Measurements from ENCODE around the gene TAF13. TPM values are rescaled to one million over a fixed set of nuclear protein-coding genes. Genes with fewer than 3 reads are reported as not detected.

Gene TAF13
- total and polyA plus RNA-seq, 12 donors = 18.4 to 69.9 (median 58.0) TPM

DNA sequence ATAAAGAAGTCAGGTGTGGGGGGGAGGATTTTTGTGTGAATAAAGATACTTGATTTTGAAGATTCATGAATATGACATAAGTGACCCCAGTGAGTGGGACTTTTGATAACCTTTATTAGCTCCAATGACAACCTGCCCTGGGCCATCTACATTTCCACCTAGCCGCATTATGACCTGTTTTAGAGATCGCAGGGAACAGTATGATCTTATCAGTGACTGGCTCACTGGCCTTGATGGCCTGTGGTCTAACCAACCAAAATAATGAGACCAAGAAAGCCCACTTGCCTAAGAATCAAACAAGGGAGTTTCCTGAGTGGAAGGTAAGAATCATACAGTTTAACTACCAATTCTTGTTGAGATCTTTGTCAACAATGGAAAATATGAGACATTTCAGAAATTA, 39.9 kb upstream of the TAF13 start:
- TF ChIP-seq, protein P1, sequence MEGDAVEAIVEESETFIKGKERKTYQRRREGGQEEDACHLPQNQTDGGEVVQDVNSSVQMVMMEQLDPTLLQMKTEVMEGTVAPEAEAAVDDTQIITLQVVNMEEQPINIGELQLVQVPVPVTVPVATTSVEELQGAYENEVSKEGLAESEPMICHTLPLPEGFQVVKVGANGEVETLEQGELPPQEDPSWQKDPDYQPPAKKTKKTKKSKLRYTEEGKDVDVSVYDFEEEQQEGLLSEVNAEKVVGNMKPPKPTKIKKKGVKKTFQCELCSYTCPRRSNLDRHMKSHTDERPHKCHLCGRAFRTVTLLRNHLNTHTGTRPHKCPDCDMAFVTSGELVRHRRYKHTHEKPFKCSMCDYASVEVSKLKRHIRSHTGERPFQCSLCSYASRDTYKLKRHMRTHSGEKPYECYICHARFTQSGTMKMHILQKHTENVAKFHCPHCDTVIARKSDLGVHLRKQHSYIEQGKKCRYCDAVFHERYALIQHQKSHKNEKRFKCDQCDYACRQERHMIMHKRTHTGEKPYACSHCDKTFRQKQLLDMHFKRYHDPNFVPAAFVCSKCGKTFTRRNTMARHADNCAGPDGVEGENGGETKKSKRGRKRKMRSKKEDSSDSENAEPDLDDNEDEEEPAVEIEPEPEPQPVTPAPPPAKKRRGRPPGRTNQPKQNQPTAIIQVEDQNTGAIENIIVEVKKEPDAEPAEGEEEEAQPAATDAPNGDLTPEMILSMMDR (IDR thresholded peaks at IDR 0.05) = no peak
- Histone ChIP-seq H3K9me3 (no peaks in the 10 kb centered on the region), H3K36me3 (no peaks in the 10 kb centered on the region), H3K27me3 (peaks cover 7 to 48% (median 38%) of the 10 kb centered on the region in 7 donors), H3K4me3 (no peak overlapping the region), H3K4me1 (peaks cover 2 to 33% (median 22%) of the 10 kb centered on the region in 9 donors), H3K27ac (no peak overlapping the region)
- ATAC-seq = no peak
- no peak for DNase-seq
- WGBS, 2 donors = 95 to 96% methylated on average over 2 of the region's 2 CpGs
- intact Hi-C loops (cut with DNase I) = loop anchor here in 4 of 10 donors (10.0 kb wide), 2 partner anchors 79 to 151 kb away; partner anchors contain the start of gene CLCC1 (in 3 of the 4)

DNA sequence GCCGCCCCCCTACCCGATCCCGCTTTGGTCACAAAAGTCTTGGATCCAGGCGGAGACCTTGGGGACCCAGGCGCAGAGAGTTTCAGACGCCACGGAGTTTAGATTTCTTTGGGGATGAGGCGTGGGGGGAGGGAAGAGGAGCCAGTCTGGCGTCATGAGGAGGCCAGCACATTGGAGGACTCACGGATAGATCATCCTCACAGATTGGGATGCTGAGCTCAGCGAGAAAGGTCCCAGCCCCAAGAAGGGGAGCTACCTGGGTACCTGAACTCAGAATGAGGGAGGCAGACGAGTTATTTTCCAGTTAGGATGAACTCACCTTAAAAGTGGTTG, 38.5 kb upstream of the TAF13 start:
- Histone ChIP-seq H3K9me3 (no peaks in the 10 kb centered on the region), H3K4me3 (peak overlapping the region in 6 of 10 donors; percentile 33 to 50 (median 38)), H3K27me3 (peaks cover 7 to 48% (median 38%) of the 10 kb centered on the region in 7 donors), H3K27ac (no peak overlapping the region), H3K36me3 (no peaks in the 10 kb centered on the region), H3K4me1 (peaks cover 2 to 33% (median 22%) of the 10 kb centered on the region in 9 donors)
- DNase-seq = no peak
- no peak for ATAC-seq
- TF ChIP-seq, protein P1 (IDR thresholded peaks at IDR 0.05) = no peak
- intact Hi-C loops (cut with DNase I) = loop anchor here in 6 of 10 donors (5.0 to 10.0 kb wide), 4 partner anchors 80 to 287 kb away; partner anchors contain the start of gene CLCC1 (in 3 of the 6)
- 9 to 10% methylated on average over 12 of the region's 12 CpGs for WGBS, 2 donors

DNA sequence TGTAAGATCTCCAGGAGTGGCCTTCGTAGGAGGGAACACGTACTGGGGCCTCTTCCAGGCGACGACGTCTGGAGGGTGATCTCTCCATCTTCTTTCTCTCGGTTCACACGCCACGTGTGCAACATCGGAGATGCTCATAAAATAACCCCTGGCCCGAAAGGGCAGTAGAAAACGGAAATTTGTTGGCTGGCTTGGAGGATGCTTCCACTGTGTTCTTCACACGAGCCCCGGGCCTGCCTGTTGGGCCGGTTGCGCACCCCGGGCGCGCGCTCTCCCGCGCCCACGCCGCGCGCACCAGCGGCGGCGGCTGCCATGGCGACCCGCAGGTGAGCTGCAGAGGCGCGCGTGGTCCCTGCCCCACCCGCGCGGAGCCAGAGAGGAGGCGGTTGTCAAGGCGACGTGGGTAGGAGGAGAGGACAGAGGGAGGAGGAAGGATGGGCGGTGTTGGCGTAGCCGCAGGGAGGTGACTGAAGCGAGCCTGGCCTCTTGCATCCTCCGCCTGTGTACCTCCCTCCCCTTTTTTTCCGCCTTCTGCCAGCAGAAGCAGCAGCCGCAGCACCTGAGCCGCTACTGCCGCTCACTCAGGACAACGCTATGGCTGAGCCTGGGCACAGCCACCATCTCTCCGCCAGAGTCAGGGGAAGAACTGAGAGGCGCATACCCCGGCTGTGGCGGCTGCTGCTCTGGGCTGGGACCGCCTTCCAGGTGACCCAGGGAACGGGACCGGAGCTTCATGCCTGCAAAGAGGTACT, 38.0 kb upstream of the TAF13 start, which contains the start of gene ELAPOR1:
Gene ELAPOR1 (plus strand): TSS at position 526 of the 752 bp plus-strand sequence. CDS start 69 bp downstream, at position 595.
- Histone ChIP-seq H3K4me1 (peaks cover 2 to 33% (median 22%) of the 10 kb centered on the region in 9 donors), H3K36me3 (no peaks in the 10 kb centered on the region), H3K27me3 (peaks cover 7 to 48% (median 38%) of the 10 kb centered on the region in 7 donors), H3K4me3 (peak within 1 kb of the TSS in 9 of 10 donors; percentile 18 to 50 (median 33)), H3K9me3 (no peaks in the 10 kb centered on the region), H3K27ac (no peak within 1 kb of the TSS)
- WGBS, 2 donors = 1 to 3% methylated on average over 53 to 56 of the region's 56 CpGs
- peak in 1 of 2 donors; percentile 35 for DNase-seq
- peak in 7 of 8 donors; percentile 4 to 47 (median 21) for ATAC-seq
- TF ChIP-seq, protein P1 (IDR thresholded peaks at IDR 0.05) = no peak
- intact Hi-C loops (cut with DNase I) = loop anchor here in 7 of 10 donors (2.0 to 10.0 kb wide), 5 partner anchors 81 to 286 kb away; partner anchors contain the start of gene CLCC1 (in 4 of the 7)

DNA sequence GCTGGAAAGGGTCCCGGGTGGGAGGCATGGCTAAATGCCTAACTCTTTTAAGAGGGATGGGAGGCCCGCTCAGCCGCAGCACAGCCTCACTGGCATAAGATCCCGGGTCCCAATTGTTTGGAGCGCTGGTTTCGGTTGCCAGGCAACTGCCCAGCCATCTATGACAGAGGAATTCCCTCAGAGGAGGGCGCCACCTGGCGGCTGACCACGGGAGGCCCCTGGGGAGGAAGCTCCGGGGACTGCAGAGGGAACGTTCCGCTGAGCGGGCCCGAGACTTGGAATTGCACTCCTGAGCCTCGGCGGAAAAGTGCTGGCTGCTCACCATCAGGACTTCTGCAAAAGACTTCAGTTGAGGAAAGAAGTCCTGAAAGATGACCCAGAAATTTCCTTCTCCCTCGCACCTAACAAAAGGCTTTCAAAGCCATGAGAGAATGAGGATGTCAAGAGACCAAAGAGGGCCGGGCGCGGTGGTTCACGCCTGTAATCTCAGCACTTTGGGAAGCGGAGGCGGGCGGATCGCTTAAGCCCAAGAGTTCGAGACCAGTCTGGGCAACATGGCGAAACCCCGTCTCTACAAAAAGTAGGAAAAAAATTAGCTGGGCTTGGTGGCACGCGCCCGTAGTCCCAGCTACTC, 37.0 kb upstream of the TAF13 start:
- DNase-seq = peak; percentile 93 to 95
- peaks cover 7 to 43% (median 38%) of the 10 kb centered on the region in 7 donors for H3K27me3 ChIP-seq
- no peaks in the 10 kb centered on the region for H3K36me3 ChIP-seq
- H3K4me3 ChIP-seq = peak overlapping the region in 8 of 10 donors; percentile 12 to 50 (median 36)
- TF ChIP-seq, protein P1 (IDR thresholded peaks at IDR 0.05) = peak; percentile 93 to 99 (median 98)
- H3K27ac ChIP-seq = no peak overlapping the region
- intact Hi-C loops (cut with DNase I) = loop anchor here in 7 of 10 donors (1.0 to 10.0 kb wide), 6 partner anchors 70 to 285 kb away; partner anchors contain the start of genes CLCC1 (in 4 of the 7) and WDR47 (in 1 of the 7)
- ATAC-seq = peak; percentile 95 to 99 (median 97)
- no peaks in the 10 kb centered on the region for H3K9me3 ChIP-seq
- 5% methylated on average over 31 of the region's 31 CpGs for WGBS, 2 donors
- peaks cover 2 to 33% (median 22%) of the 10 kb centered on the region in 9 donors for H3K4me1 ChIP-seq

All from heart right ventricle (tissue), 16 donors.